HG03520 (cell line): Measurements from ENCODE around the gene TRPM7.
"Not testable (repeated sequence)": the region's sequence is repeated elsewhere in the genome, so short reads cannot be mapped to it uniquely, and the experiment has no call there.

Experiments used
- ATAC-seq: cut with Tn5 transposase; IDR thresholded peaks from one replicate; pipeline ENCODE4 v1.9.1; 2021; ENCODE audit warnings: mild to moderate bottlenecking, moderate library complexity; ENCODE audit not compliant: unreplicated experiment

Gene TRPM7

DNA sequence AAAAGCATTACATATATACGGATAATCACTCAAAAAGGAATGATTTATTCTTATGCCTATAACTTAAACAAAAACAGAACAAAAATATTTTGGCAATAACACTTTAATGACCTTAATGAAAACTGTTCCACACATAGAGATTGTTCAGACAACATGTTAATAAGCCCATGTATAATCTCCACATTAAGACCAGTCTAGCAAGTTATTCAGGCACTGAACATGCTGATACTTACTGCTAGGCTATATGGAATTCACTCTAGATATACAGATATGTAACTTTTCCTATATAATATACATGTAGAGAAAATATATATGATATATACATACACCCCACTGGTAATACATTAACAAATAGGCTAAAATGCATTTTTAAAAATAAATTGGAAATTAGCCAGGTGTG, 96.3 kb downstream of the TRPM7 start:
- no peak for ATAC-seq

GRCh38 chr15:50577492-50577891, 109.1 kb downstream of the TRPM7 start:
- ATAC-seq = no peak

- no peak for ATAC-seq
These were observed 110.4 kb downstream of the TRPM7 start for GRCh38 chr15:50576166-50576565.

GRCh38 chr15:50573842-50574241, 112.8 kb downstream of the TRPM7 start:
- ATAC-seq = not testable (repeated sequence)

- ATAC-seq = no peak
These were observed 122.8 kb downstream of the TRPM7 start for GRCh38 chr15:50563756-50564155.

GRCh38 chr15:50562735-50563640, 123.6 kb downstream of the TRPM7 start:
- ATAC-seq = no peak

- ATAC-seq = no peak
These were observed 128.6 kb downstream of the TRPM7 start for GRCh38 chr15:50558012-50558411.

- no peak for ATAC-seq
These were observed 129.8 kb downstream of the TRPM7 start for GRCh38 chr15:50556642-50557371.

DNA sequence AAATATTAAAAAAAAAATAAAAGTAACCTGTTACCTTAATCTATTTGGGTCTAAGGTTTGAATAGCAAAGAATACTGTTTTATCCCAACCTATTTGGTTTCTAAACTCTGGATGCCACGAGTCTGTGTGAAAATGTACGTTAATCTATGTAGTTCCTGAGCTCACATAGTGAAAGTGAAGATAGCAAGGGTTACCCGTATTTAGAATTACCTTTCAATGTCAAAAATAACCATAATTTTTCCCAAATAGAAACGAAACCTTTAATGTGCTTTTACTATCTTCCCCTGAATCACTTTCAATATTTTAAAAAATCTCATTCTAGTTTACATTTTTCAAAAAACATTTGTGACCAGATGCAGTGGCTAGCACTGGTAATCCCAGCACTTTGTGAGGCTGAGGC, 134.4 kb downstream of the TRPM7 start:
- no peak for ATAC-seq

DNA sequence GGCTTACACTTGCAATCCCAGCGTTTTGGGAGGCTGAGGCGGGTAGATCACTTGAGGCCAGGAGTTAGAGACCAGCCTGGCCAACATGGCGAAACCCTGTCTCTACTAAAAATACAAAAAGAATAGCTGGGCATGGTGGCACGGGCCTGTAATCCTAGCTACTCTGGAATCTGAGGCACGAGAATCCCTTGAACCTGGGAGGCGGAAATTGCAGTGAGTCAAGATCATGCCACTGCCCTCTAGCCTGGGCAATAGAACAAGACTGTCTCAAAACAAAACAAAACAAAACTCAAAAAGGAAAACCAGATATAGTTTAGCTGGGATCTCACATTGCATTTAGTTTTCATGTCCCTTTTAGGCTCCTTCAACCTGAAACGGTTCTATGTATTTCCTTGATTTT, 137.3 kb downstream of the TRPM7 start:
- ATAC-seq = no peak

DNA sequence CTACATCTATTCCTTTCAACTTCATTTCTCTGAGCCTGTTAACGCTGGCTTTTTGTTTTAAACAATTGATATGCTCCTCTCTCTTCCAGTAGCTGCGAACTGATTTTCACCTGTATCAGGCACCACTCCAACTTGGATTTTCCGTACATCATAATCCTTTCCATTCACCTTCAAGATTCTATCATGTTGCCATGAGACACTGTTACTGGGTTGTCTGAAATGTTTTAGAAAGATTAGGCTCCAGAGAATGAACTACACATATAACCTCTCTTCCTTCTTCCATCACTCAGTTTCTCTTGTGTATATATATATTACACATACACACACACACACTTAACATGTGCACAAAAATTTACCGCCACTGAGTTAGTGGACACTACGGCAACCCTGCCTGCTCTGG, 140.0 kb downstream of the TRPM7 start, which contains the start of gene USP50:
Gene USP50, minus strand, starts transcription at position 101 of the 400 bp plus-strand sequence. CDS start 141 bp downstream, outside the sequence.
- ATAC-seq = no peak

DNA sequence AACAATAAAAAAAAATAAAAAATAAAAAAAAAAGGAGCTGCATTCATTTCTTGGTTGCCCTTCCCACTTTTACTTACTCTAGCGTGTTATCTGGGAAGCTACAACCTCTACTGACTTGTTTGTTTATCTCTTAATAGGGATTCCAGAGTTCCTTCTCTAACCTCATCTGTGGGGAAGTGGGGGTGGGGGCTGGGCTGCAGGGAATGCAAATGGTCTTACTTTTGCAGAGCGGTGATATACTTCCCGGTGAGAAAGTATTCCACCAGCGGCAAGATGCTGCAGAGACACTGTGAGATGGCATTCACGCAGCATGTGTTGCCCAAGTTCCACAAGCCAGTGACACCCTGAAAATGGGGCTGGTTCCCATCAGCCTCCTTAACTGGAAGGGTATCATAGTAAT, 142.2 kb downstream of the TRPM7 start:
- ATAC-seq = no peak

- ATAC-seq = no peak
These were observed 143.0 kb downstream of the TRPM7 start for GRCh38 chr15:50543556-50543955.

GRCh38 chr15:50542887-50543210, 143.7 kb downstream of the TRPM7 start:
- ATAC-seq = no peak

DNA sequence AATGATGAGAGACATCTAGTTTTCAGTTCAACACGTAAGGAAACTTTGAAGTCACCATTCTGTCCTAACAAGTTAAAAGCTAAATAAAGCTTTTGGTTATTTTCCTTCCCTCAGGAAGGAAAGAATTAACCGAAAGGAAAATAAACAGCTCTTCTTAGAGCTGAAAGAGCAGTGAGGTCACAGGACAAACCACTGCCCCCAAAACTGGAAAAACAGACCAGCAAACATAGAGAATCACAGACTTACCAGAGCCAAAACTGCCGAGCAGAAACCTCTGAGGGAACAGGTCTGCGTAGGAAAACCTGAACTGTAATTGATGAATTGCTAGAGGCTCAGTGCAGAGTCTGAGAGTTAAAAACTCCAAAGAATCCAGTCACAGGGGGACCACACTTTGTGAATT, 154.8 kb downstream of the TRPM7 start:
- ATAC-seq = no peak

- no peak for ATAC-seq
These were observed 155.4 kb downstream of the TRPM7 start for GRCh38 chr15:50531163-50531562.

DNA sequence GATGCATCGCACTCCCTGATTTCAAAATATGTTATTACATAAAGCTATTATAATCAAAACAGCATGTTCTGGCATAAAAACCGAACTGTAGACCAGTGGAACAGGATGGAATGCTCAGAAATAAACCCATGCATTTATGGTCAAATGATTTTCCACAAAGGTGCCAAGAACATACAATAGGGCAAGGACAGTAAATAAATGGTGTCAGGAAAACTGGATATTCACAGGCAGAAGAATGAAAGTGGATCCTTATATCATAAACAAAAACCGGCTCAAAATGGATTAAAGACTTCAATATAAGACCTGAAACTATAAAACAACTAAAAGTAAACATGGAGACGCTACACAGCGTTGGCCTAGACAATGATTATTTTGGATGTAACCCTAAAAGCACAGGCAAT, 162.7 kb downstream of the TRPM7 start:
- no peak for ATAC-seq

- ATAC-seq = no peak
These were observed 166.7 kb downstream of the TRPM7 start for GRCh38 chr15:50519740-50520425.

DNA sequence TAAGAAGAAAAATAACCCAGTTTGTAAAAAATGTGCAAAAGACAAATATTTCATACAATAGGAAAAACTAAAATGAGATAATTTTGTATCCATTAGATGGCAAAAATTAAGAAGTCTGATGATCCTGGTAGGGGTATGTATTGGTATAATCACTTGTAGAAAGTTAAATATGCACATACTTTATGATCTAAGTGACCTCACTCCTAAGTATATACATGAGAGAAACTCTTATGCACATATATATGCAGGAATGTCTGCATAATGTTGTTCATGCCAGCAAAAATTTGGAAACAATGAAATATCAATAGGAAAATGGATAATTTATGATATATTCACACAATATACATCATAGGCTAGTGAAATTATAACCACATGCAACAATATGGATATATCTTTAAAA, 173.6 kb downstream of the TRPM7 start:
- no peak for ATAC-seq
